GM18858 (cell line): ENCODE results near the gene CALY.

Source experiments
- ATAC-seq: cut with Tn5 transposase; IDR thresholded peaks from one replicate; pipeline ENCODE4 v1.9.1; 2021; ENCODE audit not compliant: unreplicated experiment

Gene CALY

DNA sequence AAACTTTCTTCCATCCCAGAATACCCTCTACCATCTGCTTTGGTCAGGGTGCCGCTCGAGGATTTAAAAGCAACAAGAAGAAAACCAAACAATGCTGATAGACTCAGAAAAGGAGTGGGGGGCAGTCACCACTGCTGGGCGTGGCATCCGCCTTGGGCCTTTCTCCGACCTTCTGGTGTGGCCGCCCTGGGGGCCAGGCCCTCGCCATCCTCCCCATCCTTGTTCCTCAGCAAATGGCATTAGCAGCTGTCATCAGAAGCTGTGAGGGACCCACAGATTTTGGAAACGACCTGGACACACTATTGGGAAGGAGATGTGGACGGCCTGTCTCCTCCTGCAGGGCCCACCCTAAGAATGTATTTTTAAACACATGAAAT lies 23.9 kb downstream of the CALY start:
- ATAC-seq: no peak

DNA sequence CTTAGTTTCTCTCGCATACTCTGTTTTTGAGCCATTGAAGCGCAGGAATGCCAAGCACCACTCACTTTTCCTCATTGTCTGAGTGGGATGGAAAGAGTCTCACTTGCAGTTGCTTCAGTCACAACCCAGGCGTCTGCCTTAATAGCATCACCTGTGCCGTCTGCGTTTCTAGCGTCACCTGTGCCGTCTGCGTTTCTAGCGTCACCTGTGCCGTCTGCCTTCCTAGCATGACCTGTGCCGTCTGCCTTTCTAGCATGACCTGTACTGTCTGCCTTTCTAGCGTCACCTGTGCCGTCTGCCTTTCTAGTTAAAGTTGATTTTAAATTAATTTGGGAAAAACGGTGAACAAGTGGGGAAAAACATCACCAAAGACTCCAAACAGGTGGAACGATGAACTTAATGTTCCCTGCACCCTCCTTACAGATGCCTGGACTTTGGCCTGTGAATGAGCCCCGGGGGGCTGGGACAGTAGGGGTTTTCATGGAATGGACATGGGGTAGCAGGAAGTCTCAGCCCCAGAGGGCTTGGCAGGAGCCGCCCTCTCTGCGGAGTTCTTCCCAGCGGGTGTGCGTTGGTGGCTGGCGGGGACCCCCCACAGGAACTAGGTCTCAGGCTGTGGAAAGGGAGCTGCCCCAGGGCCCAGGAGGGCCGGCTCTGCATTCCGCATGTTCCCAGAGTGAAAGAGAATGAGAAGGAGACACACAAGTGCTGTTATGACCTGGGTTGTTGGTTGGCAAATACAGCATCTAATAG lies 24.5 kb downstream of the CALY start:
- ATAC-seq: no peak

DNA sequence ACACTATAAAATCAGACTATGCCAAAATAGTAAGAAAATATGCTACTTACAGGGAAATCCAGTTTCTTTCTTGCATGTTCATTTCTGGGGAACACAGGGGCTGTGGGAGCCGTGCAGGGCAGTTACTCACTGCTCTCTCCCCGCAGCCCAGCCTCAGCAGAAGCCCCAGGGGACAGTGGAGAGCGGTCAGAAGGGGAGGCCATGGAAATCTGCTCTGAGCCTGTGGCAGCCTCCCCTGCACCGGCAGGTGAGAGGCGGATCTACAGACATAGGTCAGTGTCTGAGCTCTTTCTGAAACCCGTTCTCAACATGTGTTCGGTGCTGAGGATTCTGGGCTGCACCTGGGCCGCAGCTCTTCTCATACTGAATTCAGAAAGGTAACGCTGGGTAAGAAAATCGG lies 25.1 kb downstream of the CALY start:
- no peak for ATAC-seq

DNA sequence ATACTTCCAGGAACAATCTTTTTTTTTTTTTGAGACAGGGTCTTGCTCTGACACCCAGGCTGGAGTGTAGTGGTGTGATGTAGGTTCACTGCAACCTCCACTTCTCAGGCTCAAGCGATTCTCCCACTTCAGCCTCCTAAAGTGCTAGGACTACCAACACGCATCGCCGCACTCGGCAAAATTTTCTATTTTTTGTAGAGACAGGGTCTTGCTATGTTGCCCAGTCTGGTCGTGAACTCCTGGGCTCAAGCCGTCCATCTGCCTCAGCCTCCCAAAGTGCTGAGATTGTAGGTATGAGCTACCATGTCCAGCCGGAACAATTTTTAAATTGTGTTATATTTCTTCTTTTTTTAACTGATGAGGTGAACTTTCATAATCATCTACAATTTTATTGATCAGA lies 25.9 kb downstream of the CALY start:
- ATAC-seq: no peak

DNA sequence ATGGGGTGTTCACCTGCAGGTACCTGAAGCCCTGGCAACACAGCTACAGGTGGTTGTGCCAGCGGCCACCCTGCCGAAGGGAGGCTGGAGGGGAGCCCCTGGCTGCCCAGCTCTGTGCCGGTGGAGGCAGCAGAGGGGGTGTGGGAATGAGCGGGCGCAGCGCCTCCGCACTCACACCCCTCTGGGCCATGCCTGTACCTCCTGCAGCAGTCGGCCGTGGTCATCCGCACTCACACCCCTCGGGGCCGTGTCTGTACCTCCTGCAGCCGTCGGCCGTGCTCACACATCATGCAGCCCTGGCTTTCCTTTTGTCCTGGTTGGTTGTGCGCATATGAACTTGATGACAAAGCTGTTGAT lies 26.3 kb downstream of the CALY start:
- no peak for ATAC-seq

DNA sequence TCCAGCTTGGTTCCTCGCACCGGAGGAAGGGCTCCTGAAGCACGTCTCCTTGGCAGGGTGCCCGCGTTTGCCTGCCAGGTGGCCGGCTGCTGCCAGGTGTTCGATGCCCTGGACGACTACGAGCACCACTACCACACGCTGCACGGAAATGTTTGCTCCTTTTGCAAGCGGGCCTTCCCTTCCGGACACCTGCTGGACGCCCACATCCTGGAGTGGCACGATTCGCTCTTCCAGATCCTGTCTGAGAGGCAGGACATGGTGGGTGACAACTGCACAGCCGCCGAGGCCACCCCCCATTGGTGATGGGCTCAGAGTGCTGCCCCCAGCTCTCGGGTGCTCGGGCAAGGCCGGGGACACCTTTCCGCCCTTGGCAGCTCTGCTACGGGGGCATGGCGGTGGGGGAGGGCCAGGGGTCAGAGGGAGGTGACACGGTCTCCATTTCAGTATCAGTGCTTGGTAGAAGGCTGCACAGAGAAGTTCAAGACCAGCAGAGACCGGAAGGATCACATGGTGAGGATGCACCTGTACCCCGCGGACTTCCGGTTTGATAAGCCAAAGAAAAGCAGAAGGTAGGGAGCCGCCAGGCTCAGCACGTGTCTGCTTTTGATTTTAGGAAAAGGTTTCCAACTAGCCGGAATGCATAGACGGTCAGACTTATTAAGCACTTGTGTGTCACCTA lies 26.8 kb downstream of the CALY start:
- no peak for ATAC-seq

DNA sequence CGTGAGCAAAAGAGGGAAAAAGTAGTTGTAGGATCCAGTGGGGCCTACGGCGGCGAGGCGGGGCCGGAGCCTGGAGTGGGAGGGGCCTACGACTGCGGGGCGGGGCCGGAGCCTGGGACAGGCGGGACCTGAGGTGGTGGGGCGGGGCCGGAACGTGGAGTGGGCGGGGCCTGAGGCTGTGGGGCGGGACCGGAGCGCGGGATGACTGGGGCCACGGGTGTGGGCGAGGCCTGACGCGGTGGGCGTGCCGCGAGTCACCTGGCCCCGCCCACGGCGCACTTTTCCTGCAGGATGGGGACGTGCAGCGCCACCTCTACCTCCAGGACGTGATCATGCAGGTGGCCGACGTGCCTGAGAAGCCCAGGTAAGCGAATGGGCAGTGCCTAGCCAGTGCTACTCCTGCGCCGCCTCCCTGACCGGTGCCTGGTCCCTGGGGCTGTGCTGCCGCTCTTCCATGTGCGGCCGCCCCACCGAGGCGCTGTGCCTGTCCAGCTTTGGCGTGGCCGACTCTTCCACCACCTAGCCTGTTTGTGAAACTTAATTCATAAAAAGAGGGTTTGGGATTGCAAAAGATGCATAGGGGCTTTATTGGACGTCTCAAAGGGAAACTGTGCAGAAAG lies 27.5 kb downstream of the CALY start:
- peak; percentile 52 for ATAC-seq

DNA sequence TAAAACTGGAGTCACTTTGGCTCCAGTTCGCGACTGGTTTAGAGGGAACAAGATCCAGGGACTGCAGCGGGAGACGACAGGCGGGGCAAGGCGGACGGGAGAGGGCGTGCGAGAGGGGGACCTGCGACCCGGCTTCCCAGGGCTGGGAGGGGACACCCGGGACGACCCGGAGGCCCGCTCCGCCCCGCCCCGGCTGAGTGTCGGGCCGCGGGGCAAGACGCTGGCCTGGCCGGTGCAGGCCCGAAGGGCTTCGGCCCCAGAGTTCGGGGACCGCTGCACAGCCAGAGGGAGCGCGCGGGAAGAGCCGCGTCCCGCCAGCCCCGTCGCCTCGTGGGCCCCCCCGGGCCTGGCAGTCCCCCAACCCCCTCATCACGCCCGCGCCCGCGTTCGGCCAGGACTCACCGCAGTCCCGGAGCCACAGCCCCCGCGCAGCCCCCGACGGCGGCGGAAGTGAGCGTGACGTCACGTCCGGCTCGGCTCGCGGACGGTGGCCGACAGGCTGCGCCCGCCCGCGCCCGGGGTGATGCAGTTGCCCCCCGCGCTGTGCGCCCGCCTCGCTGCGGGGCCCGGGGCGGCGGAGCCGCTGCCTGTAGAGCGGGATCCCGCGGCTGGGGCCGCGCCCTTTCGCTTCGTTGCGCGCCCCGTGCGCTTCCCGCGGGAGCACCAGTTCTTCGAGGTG lies 28.1 kb downstream of the CALY start, which contains the start of the genes TUBGCP2 and ZNF511:
Gene TUBGCP2 (minus strand): TSS at position 452 of the 679 bp plus-strand sequence. CDS start 5,931 bp downstream, outside the sequence.
Gene ZNF511 (plus strand): TSS at position 494 of the 679 bp plus-strand sequence. CDS start 30 bp downstream, at position 524.
- peak; percentile 58 for ATAC-seq

DNA sequence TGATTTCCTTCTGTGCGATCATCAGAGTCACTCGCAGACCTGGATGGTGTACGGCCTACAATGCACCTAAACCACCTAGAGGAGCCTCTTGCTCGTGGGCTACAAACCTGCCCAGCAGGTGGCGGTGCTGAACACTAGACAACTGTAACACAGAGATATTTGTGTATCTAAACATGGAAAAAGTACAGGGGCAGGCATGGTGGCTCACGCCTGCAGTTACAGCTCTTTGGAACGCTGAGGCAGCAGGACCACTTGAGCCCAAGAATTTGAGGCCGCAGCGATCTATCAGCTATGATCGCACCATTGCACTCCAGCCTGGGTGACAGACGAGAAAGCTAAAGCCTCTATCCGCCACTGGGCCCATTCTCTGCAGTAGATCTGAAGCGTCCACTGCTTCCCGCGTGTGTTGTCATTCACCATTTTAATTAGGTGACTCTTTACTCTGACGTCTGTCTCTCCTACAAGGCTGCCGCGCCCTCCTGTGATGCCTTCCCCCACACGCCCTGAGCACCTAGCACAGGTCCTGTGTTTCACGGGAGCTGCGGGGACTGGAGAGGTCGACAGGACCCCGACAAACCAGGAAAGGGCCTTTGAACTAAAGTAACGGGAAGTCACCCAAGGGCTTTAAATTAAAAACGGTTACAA lies 28.8 kb downstream of the CALY start:
- ATAC-seq: peak; percentile 45

DNA sequence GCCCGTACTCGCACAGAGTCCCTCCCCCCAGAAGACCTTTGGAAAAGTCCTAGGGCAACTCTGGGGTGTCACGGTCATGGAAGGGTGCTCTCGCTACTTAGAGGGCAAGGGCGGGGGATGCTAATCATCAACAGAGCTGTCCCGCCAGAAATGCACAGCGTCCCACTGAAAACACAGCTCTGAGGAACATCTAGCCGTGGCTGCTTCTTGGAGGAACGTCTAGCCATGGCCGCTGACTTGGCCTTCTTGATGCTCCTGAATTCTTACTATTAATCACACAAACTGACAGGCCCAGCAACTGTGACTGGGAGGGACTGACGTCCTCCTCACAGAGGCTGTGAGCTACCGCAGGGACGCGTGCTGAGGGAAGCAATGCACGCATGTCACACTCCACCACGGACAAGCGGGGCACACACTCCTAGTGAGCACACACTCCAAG lies 29.7 kb downstream of the CALY start:
- no peak for ATAC-seq

DNA sequence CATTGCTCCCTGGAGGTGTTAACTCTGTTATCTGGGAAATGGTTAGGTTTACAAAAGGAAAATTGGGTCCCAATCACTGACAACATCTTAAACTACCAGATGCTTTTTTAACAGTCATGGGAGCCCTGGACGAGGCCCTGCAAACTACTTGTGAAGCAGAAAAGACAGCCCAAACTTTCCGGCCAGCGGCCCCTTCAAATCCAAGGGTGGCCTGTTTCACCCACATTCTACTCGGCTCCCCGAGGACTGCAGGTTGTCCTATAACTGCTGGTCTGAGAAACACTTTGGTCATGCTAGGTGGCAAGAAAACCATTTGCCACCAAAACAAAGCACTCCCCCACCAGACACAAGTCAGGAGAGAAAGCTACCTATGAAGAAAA lies 30.6 kb downstream of the CALY start:
- no peak for ATAC-seq

DNA sequence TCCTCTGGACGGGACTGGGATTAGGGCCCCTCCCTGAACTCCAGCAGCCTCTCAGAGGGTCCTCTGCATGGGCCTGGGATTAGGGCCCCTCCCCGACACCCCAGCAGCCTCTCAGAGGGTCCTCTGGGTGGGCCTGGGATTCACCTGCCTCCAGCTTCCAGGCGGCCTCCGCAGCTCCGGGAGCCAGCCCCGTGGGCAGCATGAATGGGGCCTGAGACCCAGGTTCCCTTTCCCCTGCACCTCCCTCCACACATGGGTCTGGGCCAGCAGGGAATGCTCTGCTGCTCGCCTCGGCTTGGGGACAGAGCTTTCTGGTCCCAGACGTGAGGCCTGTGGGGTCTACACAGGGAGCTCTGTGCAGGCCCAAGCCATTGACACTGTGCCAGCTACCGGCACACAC lies 33.5 kb downstream of the CALY start:
- no peak for ATAC-seq

DNA sequence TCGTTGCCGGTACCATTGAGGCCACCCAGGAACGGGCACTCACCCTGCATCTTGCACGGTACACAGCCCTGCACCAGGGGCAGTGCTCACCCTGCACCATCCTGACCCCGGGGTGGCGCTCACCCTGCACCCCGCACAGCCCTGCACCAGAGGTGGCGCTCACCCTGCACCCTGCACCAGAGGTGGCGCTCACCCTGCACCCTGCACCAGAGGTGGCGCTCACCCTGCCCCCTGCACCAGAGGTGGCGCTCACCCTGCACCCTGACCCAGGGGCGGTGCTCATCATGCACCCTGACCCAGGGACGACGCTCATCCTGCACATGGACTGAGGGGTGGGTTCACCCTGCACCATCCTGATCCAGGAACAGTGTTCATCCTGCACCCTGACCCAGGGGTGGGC lies 34.5 kb downstream of the CALY start:
- ATAC-seq: no peak

DNA sequence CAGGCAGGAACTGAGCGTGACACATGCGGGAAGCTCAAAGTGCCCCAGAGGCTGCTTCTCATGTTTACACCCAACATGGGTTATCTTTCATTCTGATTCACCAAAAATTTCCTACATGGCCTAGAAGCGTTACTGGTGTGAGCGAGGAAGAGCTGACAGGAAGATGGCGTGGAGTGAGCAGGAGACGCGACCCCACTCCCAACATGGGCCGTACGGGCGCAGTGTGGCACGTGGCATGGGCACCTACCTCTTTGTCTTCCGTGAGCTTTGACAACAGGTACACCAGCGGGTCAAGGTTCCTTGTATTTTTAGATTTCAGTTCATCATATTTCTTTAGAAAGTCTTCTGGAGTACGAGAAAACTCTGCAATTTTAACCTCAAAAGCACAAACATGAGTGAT lies 37.0 kb downstream of the CALY start:
- no peak for ATAC-seq

DNA sequence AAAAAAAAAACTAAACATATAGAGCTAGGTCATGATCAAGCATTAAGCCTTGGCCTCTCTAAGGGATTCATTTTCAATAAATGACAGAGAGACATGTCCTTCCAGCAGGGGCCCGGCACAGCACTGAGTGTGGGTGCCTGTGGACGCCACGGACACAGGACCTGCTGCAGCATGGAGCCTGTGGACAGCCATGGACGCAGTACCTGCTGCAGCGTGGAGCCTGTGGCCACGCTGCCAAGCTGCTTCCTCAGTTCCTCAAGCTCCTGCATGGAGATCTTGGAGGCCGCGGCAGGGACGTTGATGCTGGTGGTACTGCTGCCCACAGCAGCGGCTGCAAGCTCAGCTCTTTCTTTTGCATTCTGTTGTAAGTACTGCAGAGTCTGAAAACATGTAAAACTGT lies 37.5 kb downstream of the CALY start:
- no peak for ATAC-seq

DNA sequence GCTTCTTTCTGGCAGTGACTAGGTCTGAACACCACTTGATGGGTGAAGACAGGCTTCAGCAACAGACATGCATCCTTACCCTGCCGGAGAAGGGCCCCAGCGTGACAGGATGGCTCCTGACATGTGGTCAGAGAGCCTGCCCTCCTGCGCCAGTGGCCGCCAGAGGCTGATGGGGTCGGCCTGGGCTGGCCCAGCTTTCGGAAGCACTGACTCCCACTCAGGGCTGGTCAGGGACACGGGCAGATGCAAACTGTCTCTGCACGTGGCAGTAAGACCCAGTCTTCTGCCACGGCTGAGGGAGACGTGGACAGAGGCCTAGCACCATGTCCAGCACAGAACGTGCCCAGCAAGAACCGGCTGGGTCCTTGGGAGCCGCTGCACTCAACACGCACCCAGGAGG lies 38.2 kb downstream of the CALY start:
- ATAC-seq: no peak

DNA sequence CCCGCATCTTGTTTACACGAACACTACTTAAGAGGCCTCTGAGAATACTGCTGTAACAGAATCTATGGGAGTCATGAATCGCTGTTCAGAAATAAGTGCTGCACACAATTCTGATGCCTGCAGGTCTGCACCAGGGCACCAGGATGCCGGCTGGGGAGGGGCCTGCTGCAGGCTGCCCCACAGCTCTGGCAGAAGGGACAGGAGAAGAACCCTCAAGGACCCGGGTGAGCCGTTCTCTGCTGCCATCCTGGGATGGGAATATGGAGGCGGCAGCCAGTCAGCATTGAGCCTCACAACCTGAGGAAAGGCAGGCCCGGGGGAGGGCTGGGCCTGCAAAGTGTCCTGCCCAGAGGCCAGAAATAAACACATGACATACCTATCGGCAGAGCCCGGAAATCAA lies 39.2 kb downstream of the CALY start:
- ATAC-seq: no peak

DNA sequence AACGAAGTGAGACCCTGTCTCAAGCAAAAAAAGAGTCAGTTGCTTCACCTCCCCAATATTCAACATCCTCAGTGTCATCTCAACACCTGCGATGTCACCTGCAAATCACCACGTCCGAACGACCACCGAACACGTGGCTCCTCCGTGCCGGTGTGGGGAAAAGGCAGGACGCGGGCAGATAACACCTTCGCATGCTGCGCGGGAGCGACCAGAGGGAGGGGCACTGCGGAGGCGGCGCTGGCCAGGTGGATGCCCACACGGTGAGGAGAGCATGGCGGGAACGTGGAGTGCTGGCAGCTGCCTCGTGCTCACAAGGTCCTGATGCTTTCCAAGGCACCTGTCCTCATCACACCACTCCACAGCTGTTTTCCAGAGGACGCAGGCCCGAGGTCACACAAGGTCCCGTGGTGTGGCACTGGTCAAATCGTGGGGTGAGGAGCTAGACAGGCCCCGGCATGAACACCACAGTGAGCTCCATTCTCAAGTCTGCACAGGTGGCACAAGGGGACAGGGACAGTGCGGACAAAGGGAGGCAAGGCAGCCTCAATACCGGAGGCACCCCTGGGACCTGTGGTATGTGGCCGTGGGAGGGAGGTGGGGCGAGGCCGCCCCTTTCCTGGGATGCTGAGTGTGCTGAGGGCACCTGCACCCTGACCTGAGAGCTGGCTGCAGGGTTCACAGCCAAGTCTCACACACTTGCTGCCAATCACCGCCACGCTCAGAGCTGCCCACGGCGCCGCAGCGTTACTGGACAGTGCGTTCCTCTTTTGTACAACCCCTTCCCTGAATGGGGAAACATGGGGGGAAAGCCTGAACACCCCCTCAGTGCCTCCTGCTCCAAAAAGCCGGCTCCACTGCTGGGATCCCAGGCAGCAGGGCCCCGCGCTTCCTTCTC lies 41.0 kb downstream of the CALY start:
- ATAC-seq: no peak

DNA sequence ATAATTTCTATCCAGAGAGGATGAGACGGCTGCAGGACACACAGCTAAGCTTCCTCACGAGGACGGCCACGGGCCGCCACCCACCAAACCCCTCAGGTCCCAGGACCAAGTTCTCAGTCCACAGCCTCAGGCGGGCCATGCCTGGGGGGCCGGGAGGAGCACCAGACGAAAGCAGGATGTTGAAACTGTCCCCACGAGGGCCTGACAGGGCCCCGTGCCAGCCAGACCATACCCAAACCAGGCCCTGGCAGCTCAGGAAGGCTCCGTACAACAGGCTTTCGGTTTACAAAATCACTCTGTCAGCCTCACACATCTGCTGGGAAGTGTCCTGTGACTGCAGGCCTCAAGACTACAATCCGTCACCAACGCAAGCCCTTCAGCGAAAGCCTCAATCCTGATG lies 42.5 kb downstream of the CALY start:
- ATAC-seq: no peak

DNA sequence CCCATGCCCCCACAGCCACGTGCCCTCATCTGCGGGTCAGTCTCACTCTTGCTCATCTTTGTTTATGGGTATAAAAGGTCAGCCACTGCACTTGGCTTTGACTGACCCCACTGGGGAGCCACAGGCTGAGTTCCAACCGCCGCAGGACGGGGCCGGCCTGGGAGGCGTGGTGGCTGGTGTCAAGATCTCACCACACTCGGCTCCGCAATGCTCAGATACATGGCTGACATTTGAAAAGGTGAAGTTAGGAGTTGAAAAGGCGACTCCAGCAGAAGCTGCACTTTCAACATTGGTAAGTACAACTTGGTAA lies 42.9 kb downstream of the CALY start:
- ATAC-seq: no peak
